GM23248 (cell line): ENCODE results near the gene PSMB11. TPM values are rescaled to one million over a fixed set of nuclear protein-coding genes. Genes with fewer than 3 reads are reported as not detected.

Experiments
- DNase-seq: peaks from one replicate; pipeline ENCODE4 v3.0.0-alpha.2; 2015
- H2AFZ ChIP-seq: fragments of 200-600 bp; sonication (generic); 2 replicates; pipeline ENCODE4 v1.6.1; 2016; ENCODE audit warnings: antibody characterized with exemption
- H3F3A ChIP-seq: fragments of 200-600 bp; sonication (generic); 2 replicates; pipeline ENCODE4 v1.6.1; 2016; ENCODE audit warnings: mild to moderate bottlenecking, antibody characterized with exemption, mixed run types; ENCODE audit not compliant: insufficient read depth
- H3K27ac ChIP-seq: fragments of 200-600 bp; sonication (generic); 2 replicates; pipeline ENCODE4 v1.5.1; 2016; ENCODE audit warnings: mild to moderate bottlenecking
- H3K27me3 ChIP-seq: fragments of 200-600 bp; sonication (generic); replicated peaks from 2 replicates; pipeline ENCODE4 v1.6.1; 2016; ENCODE audit warnings: mild to moderate bottlenecking; ENCODE audit not compliant: insufficient read depth
- H3K36me3 ChIP-seq: fragments of 200-600 bp; sonication (generic); 2 replicates; pipeline ENCODE4 v1.6.1; 2016; ENCODE audit warnings: low read depth, mild to moderate bottlenecking
- H3K4me1 ChIP-seq: fragments of 200-600 bp; sonication (generic); 2 replicates; pipeline ENCODE4 v1.6.1; 2016; ENCODE audit warnings: mild to moderate bottlenecking; ENCODE audit not compliant: insufficient read depth
- H3K4me2 ChIP-seq: fragments of 200-600 bp; sonication (generic); one replicate; pipeline ENCODE4 v1.6.1; 2016; ENCODE audit warnings: mild to moderate bottlenecking; ENCODE audit not compliant: unreplicated experiment
- H3K4me3 ChIP-seq: fragments of 200-600 bp; sonication (generic); 2 replicates; pipeline ENCODE4 v1.5.1; 2016; ENCODE audit warnings: mild to moderate bottlenecking
- H3K79me2 ChIP-seq: fragments of 200-600 bp; sonication (generic); 2 replicates; pipeline ENCODE4 v1.6.1; 2016; ENCODE audit warnings: mild to moderate bottlenecking; ENCODE audit not compliant: insufficient read depth
- H3K9ac ChIP-seq: fragments of 200-600 bp; sonication (generic); 2 replicates; pipeline ENCODE4 v1.6.1; 2016; ENCODE audit warnings: mild to moderate bottlenecking
- H3K9me2 ChIP-seq: fragments of 200-600 bp; sonication (generic); 2 replicates; pipeline ENCODE4 v1.6.1; 2016; ENCODE audit warnings: mixed run types, mild to moderate bottlenecking, moderate library complexity; ENCODE audit not compliant: insufficient read depth
- H3K9me3 ChIP-seq: fragments of 200-600 bp; sonication (generic); one replicate; pipeline ENCODE4 v1.6.1; 2017; ENCODE audit warnings: low read depth
- H4K20me1 ChIP-seq: fragments of 200-600 bp; sonication (generic); 2 replicates; pipeline ENCODE4 v1.6.0; 2016; ENCODE audit not compliant: insufficient read depth
- EZH2 ChIP-seq: fragments of 200-600 bp; sonication (generic); IDR thresholded peaks from 2 replicates; pipeline ENCODE4 v1.6.1; 2018; ENCODE audit warnings: antibody characterized with exemption, mild to moderate bottlenecking; ENCODE audit not compliant: insufficient read depth, poor library complexity, severe bottlenecking
- EZH2phosphoT487 ChIP-seq: fragments of 200-600 bp; sonication (generic); IDR thresholded peaks from 2 replicates; pipeline ENCODE4 v1.6.1; 2018; ENCODE audit warnings: antibody characterized with exemption, moderate library complexity, mild to moderate bottlenecking, low read depth; ENCODE audit not compliant: insufficient read depth
- WGBS, 2 experiments: methylation state at CpG; one replicate each; pipeline ENCODE4 v1.1.6; 2015 to 2017; ENCODE audit warnings: low lambda C conversion rate in 2 of 2, low coverage in 1 of 2; ENCODE audit errors: missing lambda C conversion rate in 2 of 2; 5-methylcytosine and 5-hydroxymethylcytosine counted together
- in situ Hi-C: fragments of 300-500 bp; cut with MboI; formaldehyde crosslinking; loops from 2 replicates; pipeline ENCODE4 v1.15.0; 2020
- polyA plus RNA-seq: library from polyadenylated mRNA; unstranded; fragments of >200 nt; fragmentation: Nextera tagmentation; extraction: Ambion mirVana; gene quantifications from 2 replicates; pipeline ENCODE4 v1.2.1, GENCODE V29; 2016
- total RNA-seq: library from RNA; depleted of rRNA; stranded (reverse); fragments of >200 nt; shearing (Covaris generic); gene quantifications from 2 replicates; pipeline ENCODE4 v1.2.3, GENCODE V29; 2014

PSMB11 gene
- total and polyA plus RNA-seq, 2 experiments from 2014 or later, result not detected

DNA sequence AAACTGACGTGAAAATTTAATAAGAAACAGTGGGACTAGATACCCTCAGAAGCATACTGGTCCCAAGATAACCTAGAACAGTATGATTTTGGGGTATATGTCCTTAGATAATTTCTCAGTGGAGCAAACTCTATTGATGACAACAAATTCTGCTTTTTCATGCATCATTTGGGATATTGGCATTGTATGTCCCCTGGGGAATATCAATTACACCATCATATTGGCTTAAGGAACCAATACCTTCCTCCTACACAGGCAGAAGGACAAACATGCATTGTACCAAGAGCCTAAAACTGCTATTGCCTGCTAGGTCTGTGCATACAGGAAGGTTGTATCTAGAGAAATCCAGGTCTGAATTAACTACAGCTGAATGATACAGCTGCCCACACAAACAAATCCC, 32.9 kb downstream of the PSMB11 start:
- TF ChIP-seq EZH2phosphoT487, result no peak
- no peak for TF ChIP-seq EZH2
- H3K79me2 ChIP-seq, result peaks cover 81% of the 10 kb centered on the region
- H3K4me1 ChIP-seq, result peaks cover 37% of the 10 kb centered on the region
- H3K27ac ChIP-seq, result no peak overlapping the region
- DNase-seq, result no peak
- no peak overlapping the region for H2AFZ ChIP-seq
- H4K20me1 ChIP-seq, result no peaks in the 10 kb centered on the region
- H3K9me3 ChIP-seq, result no peaks in the 10 kb centered on the region
- in situ Hi-C loops, result no loop called here
- 97 to 100% methylated on average over 1 of the region's 1 CpG for WGBS, 2 experiments
- H3K27me3 ChIP-seq, result no peaks in the 10 kb centered on the region
- H3K4me3 ChIP-seq, result no peak overlapping the region
- no peaks in the 10 kb centered on the region for H3K9me2 ChIP-seq
- no peak overlapping the region for H3K9ac ChIP-seq
- peaks cover 62% of the 10 kb centered on the region for H3F3A ChIP-seq
- H3K4me2 ChIP-seq, result no peak overlapping the region
- peaks cover 38% of the 10 kb centered on the region for H3K36me3 ChIP-seq

DNA sequence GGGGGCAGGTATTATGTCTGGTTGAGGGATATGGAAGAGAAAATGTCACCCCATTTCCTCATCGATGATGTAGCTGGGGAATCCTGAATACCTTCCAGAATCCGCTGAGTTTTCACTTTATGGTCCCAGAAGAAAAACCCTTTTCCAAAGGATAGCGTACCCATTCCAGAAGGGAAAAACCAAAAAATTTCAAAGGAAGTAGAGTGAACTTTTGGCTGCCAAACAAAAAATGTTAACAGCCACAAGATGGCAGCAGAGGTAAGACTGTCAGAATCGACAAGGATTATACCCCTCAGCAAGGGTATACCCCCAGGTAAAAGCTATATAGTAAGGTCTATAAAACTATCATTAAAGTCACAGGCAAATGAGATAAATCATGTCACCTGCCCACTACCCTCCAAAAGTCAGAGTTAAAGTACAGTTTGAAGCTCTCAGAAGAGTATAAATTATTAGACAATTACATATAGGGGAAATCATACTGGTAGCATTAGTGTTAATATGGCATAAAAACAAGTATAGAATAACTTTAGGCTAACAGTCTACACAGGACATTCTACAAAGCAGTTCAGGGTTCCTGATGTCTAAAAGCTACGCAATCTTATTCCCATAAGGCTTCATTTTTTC, 34.9 kb downstream of the PSMB11 start:
- H3K9me3 ChIP-seq, result no peaks in the 10 kb centered on the region
- peaks cover 71% of the 10 kb centered on the region for H3K79me2 ChIP-seq
- peak overlapping the region; percentile 96; the same call in 1 of the 2 replicates for H3K27ac ChIP-seq
- DNase-seq, result peak; percentile 59
- peaks cover 71% of the 10 kb centered on the region for H3F3A ChIP-seq
- WGBS, 2 experiments, result 61 to 67% methylated on average over 5 of the region's 5 CpGs
- peak overlapping the region; percentile 79; the same call in 1 of the 2 replicates for H3K9ac ChIP-seq
- no peak overlapping the region for H2AFZ ChIP-seq
- no peak overlapping the region for H3K4me2 ChIP-seq
- no peaks in the 10 kb centered on the region for H4K20me1 ChIP-seq
- in situ Hi-C loops, result no loop called here
- no peak overlapping the region for H3K4me3 ChIP-seq
- H3K4me1 ChIP-seq, result peaks cover 49% of the 10 kb centered on the region
- H3K9me2 ChIP-seq, result no peaks in the 10 kb centered on the region
- H3K36me3 ChIP-seq, result peaks cover 58% of the 10 kb centered on the region
- no peaks in the 10 kb centered on the region for H3K27me3 ChIP-seq
- TF ChIP-seq EZH2 (no peak), EZH2phosphoT487 (no peak)

DNA sequence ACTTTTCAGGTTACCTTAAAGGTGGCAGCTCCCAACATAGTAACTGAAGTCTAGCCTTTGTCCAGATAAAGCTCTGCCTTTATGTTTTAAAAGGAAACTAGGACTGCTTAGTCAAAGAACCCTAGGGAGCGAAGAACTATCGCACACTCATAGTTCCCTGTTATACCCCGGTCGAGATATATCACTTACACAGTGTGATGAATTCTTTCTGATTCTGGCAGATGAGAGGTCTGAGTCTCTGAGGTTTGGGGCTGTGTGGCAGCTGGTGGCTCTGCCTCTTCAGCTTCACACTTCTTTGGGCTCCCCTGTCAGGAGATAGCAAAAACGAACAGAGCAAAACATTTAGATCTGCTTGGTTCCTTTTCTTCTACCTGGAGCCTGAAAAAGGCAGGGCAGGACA, 36.0 kb downstream of the PSMB11 start:
- Histone ChIP-seq H3K27me3 (no peaks in the 10 kb centered on the region), H3K4me2 (peak overlapping the region; percentile 68), H3K9me2 (no peaks in the 10 kb centered on the region), H3K27ac (peak overlapping the region; percentile 96), H3K4me1 (peaks cover 45% of the 10 kb centered on the region), H3K36me3 (peaks cover 65% of the 10 kb centered on the region), H3K79me2 (peaks cover 71% of the 10 kb centered on the region), H3F3A (peaks cover 65% of the 10 kb centered on the region), H3K4me3 (peak overlapping the region; percentile 27), H4K20me1 (no peaks in the 10 kb centered on the region), H2AFZ (no peak overlapping the region), H3K9ac (peak overlapping the region; percentile 79), H3K9me3 (no peaks in the 10 kb centered on the region)
- WGBS, 2 experiments, result 49 to 56% methylated on average over 5 of the region's 5 CpGs
- TF ChIP-seq EZH2phosphoT487 (no peak), EZH2 (no peak)
- in situ Hi-C loops, result no loop called here
- DNase-seq, result peak; percentile 35

DNA sequence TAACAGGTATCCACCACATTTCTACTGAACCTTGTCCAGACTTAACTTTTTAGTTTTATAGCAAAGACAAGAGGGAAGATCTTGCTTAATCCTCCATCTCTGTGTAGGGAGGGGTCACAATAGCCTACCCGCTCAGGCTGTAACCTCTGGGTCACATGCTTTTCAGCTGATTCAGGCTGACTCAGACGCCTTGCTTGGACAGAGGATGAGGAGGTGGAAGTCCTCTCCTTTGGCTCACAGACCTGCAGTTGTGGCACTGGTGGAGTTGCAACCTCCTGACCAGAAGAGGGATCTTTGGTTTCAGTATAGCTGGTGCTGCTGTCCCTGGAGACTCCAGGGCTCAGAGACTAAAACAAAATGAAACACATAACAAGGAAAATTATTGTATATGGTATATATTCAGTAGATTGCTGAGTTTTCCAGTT, 36.7 kb downstream of the PSMB11 start:
- peaks cover 69% of the 10 kb centered on the region for H3K36me3 ChIP-seq
- peaks cover 45% of the 10 kb centered on the region for H3K4me1 ChIP-seq
- no peaks in the 10 kb centered on the region for H3K27me3 ChIP-seq
- no peak overlapping the region for H2AFZ ChIP-seq
- peak overlapping the region; percentile 75 for H3K4me2 ChIP-seq
- peaks cover 58% of the 10 kb centered on the region for H3F3A ChIP-seq
- peaks cover 71% of the 10 kb centered on the region for H3K79me2 ChIP-seq
- peak overlapping the region; percentile 36 for H3K4me3 ChIP-seq
- peak overlapping the region; percentile 96 for H3K27ac ChIP-seq
- H3K9me3 ChIP-seq, result no peaks in the 10 kb centered on the region
- WGBS, 2 experiments, result 0% methylated on average over 2 of the region's 2 CpGs
- in situ Hi-C loops, result no loop called here
- TF ChIP-seq EZH2, result no peak
- no peak for TF ChIP-seq EZH2phosphoT487
- no peaks in the 10 kb centered on the region for H4K20me1 ChIP-seq
- DNase-seq, result peak; percentile 98
- no peaks in the 10 kb centered on the region for H3K9me2 ChIP-seq
- peak overlapping the region; percentile 79 for H3K9ac ChIP-seq
